ENCODE measurements around the gene APOO.

GRCh38 chrX:23854945-23855344, 52.8 kb downstream of the APOO start:
- TF ChIP-seq CTCF (conservative IDR thresholded peaks at IDR 0.05) = no peak
- TF ChIP-seq ZFX (IDR thresholded peaks at IDR 0.05) = no peak
